SKM-1 (cell line): Measurements from ENCODE around the gene GAL3ST2.
"Not testable (repeated sequence)": the region's sequence is repeated elsewhere in the genome, so short reads cannot be mapped to it uniquely, and the experiment has no call there.

Experiments used
- DNase-seq: peaks from one replicate; lab custom pipeline; 2025; ENCODE audit not compliant: unreplicated experiment; lab: John Stamatoyannopoulos, UW

Gene GAL3ST2

GRCh38 chr2:241791385-241791784, 14.8 kb downstream of the GAL3ST2 start:
- not testable (repeated sequence) for DNase-seq

- DNase-seq = no peak
Measured at GRCh38 chr2:241793385-241793784, 16.8 kb downstream of the GAL3ST2 start.

GRCh38 chr2:241794250-241794823, 17.7 kb downstream of the GAL3ST2 start:
- no peak for DNase-seq

GRCh38 chr2:241795021-241795999, 18.7 kb downstream of the GAL3ST2 start:
- DNase-seq = no peak

GRCh38 chr2:241796209-241796608, 19.6 kb downstream of the GAL3ST2 start:
- no peak for DNase-seq

GRCh38 chr2:241796610-241797138, 20.1 kb downstream of the GAL3ST2 start:
- DNase-seq = no peak

GRCh38 chr2:241797441-241798080, 20.9 kb downstream of the GAL3ST2 start:
- no peak for DNase-seq

GRCh38 chr2:241798081-241798630, 21.5 kb downstream of the GAL3ST2 start:
- no peak for DNase-seq

- DNase-seq = no peak
Measured at GRCh38 chr2:241798631-241799521, 22.3 kb downstream of the GAL3ST2 start.

GRCh38 chr2:241799522-241800197, 23.0 kb downstream of the GAL3ST2 start:
- DNase-seq = no peak

- not testable (repeated sequence) for DNase-seq
Measured at GRCh38 chr2:241800198-241800903, 23.7 kb downstream of the GAL3ST2 start.

GRCh38 chr2:241801611-241802420, 25.2 kb downstream of the GAL3ST2 start:
- DNase-seq = no peak

- no peak for DNase-seq
Measured at GRCh38 chr2:241802421-241803318, 26.0 kb downstream of the GAL3ST2 start.

- no peak for DNase-seq
Measured at GRCh38 chr2:241803387-241804325, 27.0 kb downstream of the GAL3ST2 start.

GRCh38 chr2:241804326-241805229, 28.0 kb downstream of the GAL3ST2 start:
- DNase-seq = no peak
